B cell (primary cell): Measurements from ENCODE around the gene KCTD2. TPM values are rescaled to one million over a fixed set of nuclear protein-coding genes. Genes with fewer than 3 reads are reported as not detected.

Source experiments
- ATAC-seq: fragments of 200-7000 bp; cut with Tn5 transposase; one replicate; pipeline ENCODE4 v1.10.0; 2021; ENCODE audit warnings: low read depth, mild to moderate bottlenecking, moderate number of reproducible peaks, moderate library complexity
- CTCF ChIA-PET: fragments of 350-600 bp; sonication (Branson Sonifier 250); formaldehyde crosslinking; loops from one replicate; lab custom pipeline; 2021; ENCODE audit warnings: antibody characterized with exemption, inconsistent platforms; lab: Charles Lee
- POLR2A ChIA-PET: fragments of 350-600 bp; sonication (Branson Sonifier 250); formaldehyde crosslinking; loops from one replicate; lab custom pipeline; 2021; ENCODE audit warnings: antibody characterized with exemption; lab: Charles Lee
- DNase-seq: peaks from one replicate; pipeline ENCODE4 v3.0.0; 2013
- H2AFZ ChIP-seq: 2 replicates; pipeline ENCODE4 v1.6.1; 2012; ENCODE audit warnings: mild to moderate bottlenecking, low read depth, low read length; ENCODE audit not compliant: insufficient read depth, poor library complexity, severe bottlenecking
- H3K27ac ChIP-seq, 2 donors: 1 replicate in 1 of 2; 2 replicates in 1 of 2; pipeline ENCODE4 v1.5.1; 2012 to 2013; ENCODE audit warnings: low read length in 2 of 2, mild to moderate bottlenecking in 2 of 2, moderate library complexity in 1 of 2
- H3K27me3 ChIP-seq, 4 experiments: fragments of 200-600 bp in 1 of 4; sonication (generic) in 1 of 4; replicated peaks in 1 of 4; 1 replicate in 2 of 4; 2 replicates in 2 of 4; pipeline versions ENCODE4 v1.6.1 to v1.7.0; 2013 to 2016; ENCODE audit warnings: low read length in 3 of 4, mild to moderate bottlenecking in 2 of 4, mixed read lengths in 1 of 4, moderate library complexity in 1 of 4; ENCODE audit not compliant: insufficient read depth in 4 of 4, control insufficient read depth in 3 of 4; ENCODE audit errors: control extremely low read depth in 1 of 4
- H3K36me3 ChIP-seq, 2 experiments: replicated peaks in 1 of 2; 1 replicate in 1 of 2; 2 replicates in 1 of 2; pipeline versions ENCODE4 v1.6.1 to v1.7.1; 2013; ENCODE audit warnings: low read length in 1 of 2; ENCODE audit not compliant: insufficient read depth in 2 of 2, control insufficient read depth in 1 of 2; ENCODE audit errors: control extremely low read depth in 1 of 2, extremely low read depth in 1 of 2
- H3K4me1 ChIP-seq, 2 donors: fragments of 200-600 bp in 1 of 2; sonication (generic) in 1 of 2; 1 replicate in 1 of 2; 2 replicates in 1 of 2; pipeline versions ENCODE4 v1.5.1 to v1.6.1; 2013 to 2017; ENCODE audit warnings: low read length in 2 of 2; ENCODE audit not compliant: control insufficient read depth in 2 of 2, insufficient read depth in 2 of 2
- H3K4me2 ChIP-seq: replicated peaks from 2 replicates; pipeline ENCODE3; 2012; ENCODE audit warnings: mild to moderate bottlenecking, low read depth, low read length; ENCODE audit not compliant: poor library complexity, severe bottlenecking
- H3K4me3 ChIP-seq, 5 experiments: fragments of 200-600 bp in 1 of 5; sonication (generic) in 1 of 5; 1 replicate in 3 of 5; 2 replicates in 2 of 5; pipeline versions ENCODE4 v1.5.1 to v1.7.0; 2011 to 2016; ENCODE audit warnings: low read length in 4 of 5, mild to moderate bottlenecking in 4 of 5, low read depth in 2 of 5, control low read depth in 1 of 5, moderate library complexity in 1 of 5; ENCODE audit not compliant: insufficient read depth in 1 of 5; ENCODE audit errors: control extremely low read depth in 1 of 5, extremely low read depth in 1 of 5
- H3K79me2 ChIP-seq: fragments of 200-600 bp; sonication (generic); one replicate; pipeline ENCODE4 v1.6.0; 2016; ENCODE audit warnings: low read length; ENCODE audit not compliant: control insufficient read depth, insufficient read depth
- H3K9ac ChIP-seq: fragments of 200-600 bp; sonication (generic); 2 replicates; pipeline ENCODE4 v1.6.1; 2017; ENCODE audit warnings: mild to moderate bottlenecking, low read length, moderate library complexity
- H3K9me3 ChIP-seq, 3 donors: one replicate each; pipeline versions ENCODE4 v1.6.1 to v1.7.1; 2013; ENCODE audit warnings: low read length in 2 of 3; ENCODE audit not compliant: control insufficient read depth in 2 of 3, insufficient read depth in 1 of 3; ENCODE audit errors: control extremely low read depth in 1 of 3
- H4K20me1 ChIP-seq: 2 replicates; pipeline ENCODE4 v1.6.0; 2012; ENCODE audit warnings: mild to moderate bottlenecking, low read length; ENCODE audit not compliant: insufficient read depth, control insufficient read depth, poor library complexity, severe bottlenecking
- H3K27ac Mint-ChIP-seq: one replicate; pipeline ENCODE4 v1.8.0; 2021; ENCODE audit warnings: mixed read lengths
- H3K27me3 Mint-ChIP-seq: one replicate; pipeline ENCODE4 v1.8.0; 2021; ENCODE audit warnings: mixed read lengths
- H3K4me1 Mint-ChIP-seq: one replicate; pipeline ENCODE4 v1.8.0; 2021; ENCODE audit warnings: mixed read lengths
- H3K4me3 Mint-ChIP-seq: one replicate; pipeline ENCODE4 v1.8.0; 2021; ENCODE audit warnings: mixed read lengths
- H3K9me3 Mint-ChIP-seq: one replicate; pipeline ENCODE4 v1.8.0; 2022; ENCODE audit warnings: mixed read lengths; ENCODE audit not compliant: insufficient read depth
- EZH2 ChIP-seq: IDR thresholded peaks from 2 replicates; pipeline ENCODE4 v1.6.1; 2012; ENCODE audit warnings: borderline replicate concordance, low read depth, mild to moderate bottlenecking, moderate library complexity, low read length; ENCODE audit not compliant: insufficient read depth, poor library complexity, severe bottlenecking
- WGBS: methylation state at CpG from one replicate; pipeline ENCODE4 v1.1.5; 2013; ENCODE audit warnings: missing lambda C conversion rate; ENCODE audit not compliant: insufficient coverage; 5-methylcytosine and 5-hydroxymethylcytosine counted together
- intact Hi-C: fragments of 100-400 bp; cut with micrococcal nuclease; formaldehyde crosslinking; loops from one replicate; pipeline ENCODE4 v1.10.0; 2022
- polyA plus RNA-seq: library from polyadenylated mRNA; depleted of rRNA; stranded (reverse); fragments of >200 nt; gene quantifications from 2 replicates; pipeline ENCODE4 v1.2.3, GENCODE V29; 2012
- total RNA-seq, 2 donors: library from RNA; stranded (reverse); fragments of 120-200 nt in 1 of 2; gene quantifications; 1 replicate in 1 of 2; 2 replicates in 1 of 2; pipeline versions ENCODE4 v1.2.3 to v1.2.4, GENCODE V29; 2013 to 2022
- TF ChIP-seq, protein P1 (sequence below): fragments of 200-600 bp; IDR thresholded peaks from one replicate; pipeline ENCODE4 v1.8.0; 2022; ENCODE audit warnings: antibody characterized with exemption, mild to moderate bottlenecking

KCTD2 gene
- total and polyA plus RNA-seq, 2 donors (not counting 1 experiment from before 2014, with no cell fraction given): 15.7 to 23.2 TPM

GRCh38 chr17:75103601-75104554 lies 56.9 kb downstream of the KCTD2 start:
- no peaks in the 10 kb centered on the region for H4K20me1 ChIP-seq
- no peaks in the 10 kb centered on the region for H3K9me3 ChIP-seq
- WGBS: 94% methylated on average over 10 of the region's 14 CpGs
- ChIA-PET POLR2A (interaction anchor here (0.7 to 1.2 kb wide), 2 partner anchors 76 to 158 kb away, joined by 3 to 7 read pairs; partner anchors contain the start of gene MRPS7), CTCF (interaction anchor here (0.7 to 4.9 kb wide), 5 partner anchors 11 to 133 kb away, joined by 3 to 32 read pairs (median 5); no protein-coding TSS in a partner anchor)
- no peak overlapping the region for H3K4me3 ChIP-seq
- Mint-ChIP-seq H3K4me1 (peaks cover 20% of the 10 kb centered on the region), H3K4me3 (peak overlapping the region; percentile 23), H3K9me3 (no peaks in the 10 kb centered on the region), H3K27ac (peak overlapping the region; percentile 34), H3K27me3 (no peaks in the 10 kb centered on the region)
- no peak overlapping the region for H2AFZ ChIP-seq
- intact Hi-C loops: no loop called here
- peaks cover 13 to 15% of the 10 kb centered on the region in 2 donors for H3K4me1 ChIP-seq
- H3K9ac ChIP-seq: no peak overlapping the region
- DNase-seq (no peak), ATAC-seq (no peak)
- H3K27ac ChIP-seq: no peak overlapping the region
- no peaks in the 10 kb centered on the region for H3K79me2 ChIP-seq
- H3K4me2 ChIP-seq: no peak overlapping the region
- H3K27me3 ChIP-seq: peaks cover 0 to 2% (median 0%) of the 10 kb centered on the region in 4 experiments
- TF ChIP-seq EZH2: no peak
- H3K36me3 ChIP-seq: peaks cover 0 to 2% of the 10 kb centered on the region in 2 experiments

- Histone ChIP-seq H3K27me3 (peaks cover 0 to 2% (median 0%) of the 10 kb centered on the region in 4 experiments), H3K9ac (no peak overlapping the region), H3K36me3 (no peaks in the 10 kb centered on the region), H3K27ac (no peak overlapping the region), H3K4me3 (no peak overlapping the region), H4K20me1 (no peaks in the 10 kb centered on the region), H3K4me1 (peaks cover 18 to 24% of the 10 kb centered on the region in 2 donors), H3K9me3 (no peaks in the 10 kb centered on the region), H3K79me2 (peaks cover under 1% of the 10 kb centered on the region), H2AFZ (no peak overlapping the region), H3K4me2 (no peak overlapping the region)
- Mint-ChIP-seq H3K27me3 (no peaks in the 10 kb centered on the region), H3K27ac (no peak overlapping the region), H3K4me1 (peaks cover 25% of the 10 kb centered on the region), H3K9me3 (no peaks in the 10 kb centered on the region), H3K4me3 (no peak overlapping the region)
- DNase-seq (peak; percentile 50), ATAC-seq (no peak)
- CTCF ChIA-PET: interaction anchor here (0.6 to 4.9 kb wide), 8 partner anchors 9 to 187 kb away, joined by 3 to 32 read pairs (median 4); no protein-coding TSS in a partner anchor
- intact Hi-C loops: no loop called here
- WGBS: 85% methylated on average over 12 of the region's 20 CpGs
- TF ChIP-seq, protein P1, sequence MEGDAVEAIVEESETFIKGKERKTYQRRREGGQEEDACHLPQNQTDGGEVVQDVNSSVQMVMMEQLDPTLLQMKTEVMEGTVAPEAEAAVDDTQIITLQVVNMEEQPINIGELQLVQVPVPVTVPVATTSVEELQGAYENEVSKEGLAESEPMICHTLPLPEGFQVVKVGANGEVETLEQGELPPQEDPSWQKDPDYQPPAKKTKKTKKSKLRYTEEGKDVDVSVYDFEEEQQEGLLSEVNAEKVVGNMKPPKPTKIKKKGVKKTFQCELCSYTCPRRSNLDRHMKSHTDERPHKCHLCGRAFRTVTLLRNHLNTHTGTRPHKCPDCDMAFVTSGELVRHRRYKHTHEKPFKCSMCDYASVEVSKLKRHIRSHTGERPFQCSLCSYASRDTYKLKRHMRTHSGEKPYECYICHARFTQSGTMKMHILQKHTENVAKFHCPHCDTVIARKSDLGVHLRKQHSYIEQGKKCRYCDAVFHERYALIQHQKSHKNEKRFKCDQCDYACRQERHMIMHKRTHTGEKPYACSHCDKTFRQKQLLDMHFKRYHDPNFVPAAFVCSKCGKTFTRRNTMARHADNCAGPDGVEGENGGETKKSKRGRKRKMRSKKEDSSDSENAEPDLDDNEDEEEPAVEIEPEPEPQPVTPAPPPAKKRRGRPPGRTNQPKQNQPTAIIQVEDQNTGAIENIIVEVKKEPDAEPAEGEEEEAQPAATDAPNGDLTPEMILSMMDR: peak; percentile 68
- TF ChIP-seq EZH2: no peak
- POLR2A ChIA-PET: interaction anchor here (1.2 kb wide), 1 partner anchor 75 kb away, joined by 3 read pairs; no protein-coding TSS in a partner anchor
These were observed 58.4 kb downstream of the KCTD2 start for GRCh38 chr17:75105126-75106080.
